HEK293 (cell line): ENCODE results near the gene PPP1R27.

Experiments used
- CTCF ChIP-seq: fragments of 450-650 bp; formaldehyde crosslinking; IDR thresholded peaks from 2 replicates; pipeline ENCODE4 v1.5.1; 2016; ENCODE audit warnings: missing biosample characterization, missing genetic modification characterization
- GLI2 ChIP-seq: fragments of 450-650 bp; formaldehyde crosslinking; IDR thresholded peaks from 2 replicates; pipeline ENCODE4; 2017; ENCODE audit warnings: missing biosample characterization, missing genetic modification characterization, low read depth, borderline replicate concordance
- GLI4 ChIP-seq: fragments of 450-650 bp; formaldehyde crosslinking; IDR thresholded peaks from 2 replicates; pipeline ENCODE4 v1.5.1; 2016; ENCODE audit warnings: missing biosample characterization, missing genetic modification characterization
- HIC1 ChIP-seq: fragments of 450-650 bp; formaldehyde crosslinking; IDR thresholded peaks from 2 replicates; pipeline ENCODE4 v1.5.1; 2016; ENCODE audit warnings: missing biosample characterization, missing genetic modification characterization
- KLF9 ChIP-seq: fragments of 450-650 bp; formaldehyde crosslinking; IDR thresholded peaks from 2 replicates; pipeline ENCODE4 v1.5.1; 2016; ENCODE audit warnings: missing biosample characterization, missing genetic modification characterization, low read depth
- PRDM4 ChIP-seq: fragments of 450-650 bp; formaldehyde crosslinking; IDR thresholded peaks from 2 replicates; pipeline ENCODE4 v1.5.1; 2017; ENCODE audit warnings: missing biosample characterization, missing genetic modification characterization
- SP2 ChIP-seq: fragments of 450-650 bp; formaldehyde crosslinking; IDR thresholded peaks from 2 replicates; pipeline ENCODE4 v1.5.1; 2016; ENCODE audit warnings: missing biosample characterization, missing genetic modification characterization
- ZFP41 ChIP-seq: fragments of 450-650 bp; formaldehyde crosslinking; IDR thresholded peaks from 2 replicates; pipeline ENCODE4 v1.5.1; 2016; ENCODE audit warnings: missing biosample characterization, missing genetic modification characterization, borderline replicate concordance
- ZNF114 ChIP-seq: fragments of 450-650 bp; formaldehyde crosslinking; IDR thresholded peaks from 2 replicates; pipeline ENCODE4 v1.5.0; 2017; ENCODE audit warnings: missing biosample characterization, missing genetic modification characterization
- ZNF132 ChIP-seq: fragments of 450-650 bp; formaldehyde crosslinking; IDR thresholded peaks from 2 replicates; pipeline ENCODE4 v1.5.1; 2017; ENCODE audit warnings: missing biosample characterization, missing genetic modification characterization, borderline replicate concordance
- ZNF169 ChIP-seq: fragments of 450-650 bp; formaldehyde crosslinking; IDR thresholded peaks from 2 replicates; pipeline ENCODE4 v1.5.1; 2016; ENCODE audit warnings: missing biosample characterization, missing genetic modification characterization
- ZNF223 ChIP-seq: fragments of 450-650 bp; formaldehyde crosslinking; IDR thresholded peaks from 2 replicates; pipeline ENCODE4 v1.5.1; 2016; ENCODE audit warnings: missing biosample characterization, missing genetic modification characterization
- ZNF280C ChIP-seq: fragments of 450-650 bp; formaldehyde crosslinking; IDR thresholded peaks from 2 replicates; pipeline ENCODE4 v1.5.1; 2016; ENCODE audit warnings: missing biosample characterization, missing genetic modification characterization
- ZNF311 ChIP-seq: fragments of 450-650 bp; formaldehyde crosslinking; IDR thresholded peaks from 2 replicates; pipeline ENCODE4 v1.5.1; 2017; ENCODE audit warnings: missing biosample characterization, missing genetic modification characterization, borderline replicate concordance
- ZNF362 ChIP-seq: fragments of 450-650 bp; formaldehyde crosslinking; IDR thresholded peaks from 2 replicates; pipeline ENCODE4 v1.5.1; 2016; ENCODE audit warnings: missing biosample characterization, missing genetic modification characterization
- ZNF426 ChIP-seq: fragments of 450-650 bp; formaldehyde crosslinking; IDR thresholded peaks from 2 replicates; pipeline ENCODE4 v1.5.1; 2017; ENCODE audit warnings: missing biosample characterization, missing genetic modification characterization, mild to moderate bottlenecking, inconsistent platforms, moderate library complexity
- ZNF529 ChIP-seq: fragments of 450-650 bp; formaldehyde crosslinking; IDR thresholded peaks from 2 replicates; pipeline ENCODE4 v1.5.1; 2017; ENCODE audit warnings: missing genetic modification characterization, missing biosample characterization; ENCODE audit not compliant: insufficient replicate concordance
- ZNF544 ChIP-seq: fragments of 450-650 bp; formaldehyde crosslinking; IDR thresholded peaks from 2 replicates; pipeline ENCODE4 v1.5.0; 2017; ENCODE audit warnings: missing biosample characterization, missing genetic modification characterization
- ZNF558 ChIP-seq: fragments of 450-650 bp; formaldehyde crosslinking; IDR thresholded peaks from 2 replicates; pipeline ENCODE4 v1.5.1; 2016; ENCODE audit warnings: missing biosample characterization, missing genetic modification characterization
- ZNF560 ChIP-seq: fragments of 450-650 bp; formaldehyde crosslinking; IDR thresholded peaks from 2 replicates; pipeline ENCODE4 v1.5.1; 2017; ENCODE audit warnings: missing biosample characterization, missing genetic modification characterization, borderline replicate concordance
- ZNF561 ChIP-seq: fragments of 450-650 bp; IDR thresholded peaks from 2 replicates; pipeline ENCODE4 v1.5.1; 2018; ENCODE audit warnings: missing biosample characterization, missing genetic modification characterization, borderline replicate concordance
- ZNF596 ChIP-seq: fragments of 450-650 bp; IDR thresholded peaks from 2 replicates; pipeline ENCODE4 v1.5.0; 2018; ENCODE audit warnings: missing biosample characterization, mild to moderate bottlenecking, missing genetic modification characterization, moderate library complexity
- ZNF600 ChIP-seq: fragments of 450-650 bp; formaldehyde crosslinking; IDR thresholded peaks from 2 replicates; pipeline ENCODE4 v1.5.1; 2016; ENCODE audit warnings: missing biosample characterization, missing genetic modification characterization
- ZNF626 ChIP-seq: fragments of 450-650 bp; sonication (Bioruptor Pico); formaldehyde crosslinking; IDR thresholded peaks from 2 replicates; pipeline ENCODE4 v1.5.1; 2018; ENCODE audit warnings: missing biosample characterization, missing genetic modification characterization, inconsistent platforms
- ZNF664 ChIP-seq: fragments of 450-650 bp; formaldehyde crosslinking; IDR thresholded peaks from 2 replicates; pipeline ENCODE4 v1.5.1; 2016; ENCODE audit warnings: missing biosample characterization, missing genetic modification characterization
- ZNF76 ChIP-seq: fragments of 450-650 bp; formaldehyde crosslinking; IDR thresholded peaks from 2 replicates; pipeline ENCODE4; 2016; ENCODE audit warnings: low read depth, missing biosample characterization, missing genetic modification characterization, borderline replicate concordance
- ZNF837 ChIP-seq: fragments of 450-650 bp; formaldehyde crosslinking; IDR thresholded peaks from 2 replicates; pipeline ENCODE4 v1.5.1; 2016; ENCODE audit warnings: missing biosample characterization, missing genetic modification characterization

PPP1R27 gene

GRCh38 chr17:81871387-81872230 is 36.8 kb upstream of the PPP1R27 start (continued):
- TF ChIP-seq CTCF (tag by site-specific recombination) (peak; percentile 95), ZNF837 (tag by site-specific recombination) (no peak), ZNF426 (no peak), ZNF664 (no peak), ZNF280C (tag by site-specific recombination) (no peak), ZNF223 (tag by site-specific recombination) (no peak; the same call in 1 of the 2 replicates), ZNF311 (no peak), ZNF558 (tag by site-specific recombination) (no peak), ZNF596 (peak; percentile 23; the same call in 1 of the 2 replicates), ZNF560 (tag by site-specific recombination) (no peak), ZNF529 (tag by site-specific recombination) (no peak), ZNF362 (tag by site-specific recombination) (no peak), KLF9 (tag by site-specific recombination) (peak; percentile 28), PRDM4 (tag by site-specific recombination) (no peak), HIC1 (tag by site-specific recombination) (peak; percentile 37; the same call in 1 of the 2 replicates), SP2 (tag by site-specific recombination) (peak; percentile 73; the same call in 1 of the 2 replicates), GLI4 (tag by site-specific recombination) (no peak), ZNF132 (tag by site-specific recombination) (no peak), ZFP41 (tag by site-specific recombination) (no peak), ZNF600 (tag by site-specific recombination) (peak; percentile 73), ZNF561 (tag by site-specific recombination) (no peak; the same call in none of the 2 replicates), ZNF76 (tag by site-specific recombination) (peak; percentile 77), GLI2 (tag by site-specific recombination) (no peak; the same call in 1 of the 2 replicates), ZNF169 (0 out of 2 replicates have a peak, but pooled peaks have one; percentile 40), ZNF114 (tag by site-specific recombination) (no peak), ZNF544 (tag by site-specific recombination) (no peak), ZNF626 (tag by site-specific recombination) (no peak)
